HEK293T (cell line): ENCODE measurements around the gene UBASH3A.
A peak's percentile ranks its signal among the peaks of the same experiment; 100 is the strongest.

Experiments
- ARNT ChIP-seq: fragments of 450-650 bp; IDR thresholded peaks from 2 replicates; pipeline ENCODE4 v1.6.1; 2017; ENCODE audit warnings: mild to moderate bottlenecking
- BHLHE40 ChIP-seq: fragments of 450-650 bp; IDR thresholded peaks from 2 replicates; pipeline ENCODE4 v1.6.1; 2016; ENCODE audit warnings: mild to moderate bottlenecking, moderate library complexity, borderline replicate concordance
- CTBP1 ChIP-seq: fragments of 450-650 bp; IDR thresholded peaks from 2 replicates; pipeline ENCODE4 v1.6.1; 2016; ENCODE audit warnings: borderline replicate concordance
- ELF4 ChIP-seq: fragments of 450-650 bp; IDR thresholded peaks from 2 replicates; pipeline ENCODE4 v1.6.1; 2017; ENCODE audit warnings: antibody characterized with exemption
- FOXA1 ChIP-seq: fragments of 450-650 bp; IDR thresholded peaks from 2 replicates; pipeline ENCODE4 v1.6.1; 2016; ENCODE audit warnings: mild to moderate bottlenecking
- FOXK2 ChIP-seq: fragments of 450-650 bp; IDR thresholded peaks from 2 replicates; pipeline ENCODE4 v1.6.1; 2016; ENCODE audit warnings: mild to moderate bottlenecking
- FOXM1 ChIP-seq: fragments of 450-650 bp; IDR thresholded peaks from 2 replicates; pipeline ENCODE4 v1.6.1; 2017; ENCODE audit warnings: mild to moderate bottlenecking, borderline replicate concordance
- L3MBTL2 ChIP-seq: fragments of 450-650 bp; conservative IDR thresholded peaks from 2 replicates; pipeline ENCODE4 v1.6.1; 2016; ENCODE audit warnings: mild to moderate bottlenecking
- NFRKB ChIP-seq: fragments of 450-650 bp; IDR thresholded peaks from 2 replicates; pipeline ENCODE4 v1.6.1; 2016; ENCODE audit warnings: mild to moderate bottlenecking, moderate library complexity
- PKNOX1 ChIP-seq: fragments of 450-650 bp; IDR thresholded peaks from 2 replicates; pipeline ENCODE4 v1.6.1; 2016
- SP1 ChIP-seq: fragments of 450-650 bp; IDR thresholded peaks from 2 replicates; pipeline ENCODE4 v1.6.1; 2017
- SUZ12 ChIP-seq: fragments of 450-650 bp; IDR thresholded peaks from 2 replicates; pipeline ENCODE4 v1.6.1; 2016; ENCODE audit warnings: mild to moderate bottlenecking
- ZNF384 ChIP-seq: fragments of 450-650 bp; IDR thresholded peaks from 2 replicates; pipeline ENCODE4 v1.6.1; 2016

DNA sequence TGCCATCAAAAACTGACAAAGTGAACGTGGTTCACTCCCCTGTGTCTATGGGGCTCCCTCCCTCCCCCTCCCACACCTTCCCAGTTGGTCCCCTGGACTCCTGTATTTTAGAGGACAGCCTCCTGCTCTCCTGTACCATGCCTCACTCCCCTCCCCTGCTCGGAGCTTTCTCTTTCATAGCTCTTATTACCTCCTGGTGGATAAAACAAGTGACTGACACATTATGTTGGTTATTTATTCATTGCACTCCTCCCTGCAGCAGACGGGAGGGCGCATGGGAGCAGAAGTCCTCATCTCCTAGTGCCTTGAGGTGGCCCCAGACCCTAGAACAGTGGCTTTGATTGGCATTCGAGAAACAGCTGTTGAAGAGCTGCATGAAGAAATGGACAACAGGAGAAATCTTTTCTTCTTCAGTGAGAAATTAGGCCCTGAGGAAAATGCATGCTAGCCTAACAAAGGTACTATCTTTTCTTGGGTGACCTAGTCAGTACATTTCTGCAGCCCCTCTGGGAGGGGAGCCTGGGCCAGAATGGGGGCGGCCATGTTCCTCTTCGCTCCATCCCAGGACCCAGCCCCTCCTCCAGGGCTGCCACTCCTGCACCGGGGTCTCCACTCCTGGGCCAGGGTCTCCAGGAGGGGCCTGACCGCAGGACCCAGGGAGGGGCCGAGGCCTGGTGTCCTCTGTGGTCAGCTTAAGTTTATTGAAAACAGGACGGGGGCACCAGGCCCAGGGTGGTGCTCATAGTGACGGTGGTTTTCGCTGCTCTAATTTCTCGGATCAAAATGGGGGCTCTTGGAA, 36.1 kb upstream of the UBASH3A start:
- TF ChIP-seq SUZ12 (no peak), FOXM1 (no peak), NFRKB (no peak), BHLHE40 (no peak), SP1 (no peak), L3MBTL2 (no peak), ELF4 (no peak), CTBP1 (no peak), PKNOX1 (peak; percentile 73), FOXK2 (no peak), FOXA1 (no peak), ARNT (no peak), ZNF384 (no peak)
